HG03159 (cell line): Measurements from ENCODE around the gene MPP3.

ENCODE experiments used
- ATAC-seq: cut with Tn5 transposase; IDR thresholded peaks from one replicate; pipeline ENCODE4 v1.9.1; 2021; ENCODE audit warnings: mild to moderate bottlenecking, moderate library complexity; ENCODE audit not compliant: unreplicated experiment

MPP3 gene

DNA sequence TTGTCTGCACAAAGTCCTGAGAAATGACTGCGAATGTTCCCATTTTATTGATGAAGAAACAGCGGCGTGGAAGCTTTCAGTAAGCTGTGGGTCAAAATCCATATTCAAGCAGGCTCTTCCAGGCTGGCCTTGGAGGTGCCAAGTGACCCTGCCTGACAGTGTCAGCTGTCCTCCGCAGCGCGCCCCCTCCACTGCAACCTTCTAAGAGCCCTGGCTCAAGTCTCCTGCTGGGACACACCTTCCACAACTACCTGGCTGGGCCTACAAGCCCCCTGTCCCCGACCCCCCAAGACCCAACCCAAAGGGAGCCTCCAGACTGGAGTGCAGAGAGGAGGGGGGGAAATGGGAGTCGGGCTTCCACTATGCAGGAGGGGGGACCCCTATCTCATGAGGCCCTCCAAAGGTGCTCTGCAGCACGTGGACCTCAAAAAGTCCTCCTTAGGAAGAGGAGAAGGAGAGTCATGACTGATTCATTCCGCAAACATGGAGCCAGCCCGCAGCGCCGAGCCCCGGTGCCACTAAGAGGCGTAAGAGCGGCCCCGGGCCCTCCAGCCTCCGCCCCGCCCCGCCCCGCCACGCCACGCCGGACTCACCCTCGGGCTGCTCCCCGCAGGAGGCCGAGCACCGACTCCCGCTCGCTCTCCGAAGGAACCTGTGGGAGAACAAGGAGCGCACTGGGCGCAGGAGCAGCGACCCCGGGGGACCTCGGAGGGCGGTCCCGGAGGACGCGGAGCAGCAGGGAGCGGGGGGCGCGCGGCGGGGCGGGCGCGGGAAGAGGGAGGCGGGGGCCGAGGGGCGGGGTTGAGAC, 574 bp downstream of the MPP3 start:
- no peak for ATAC-seq

- ATAC-seq = no peak
These were observed 1.3 kb downstream of the MPP3 start for GRCh38 chr17:43831633-43832032.

- no peak for ATAC-seq
These were observed 2.3 kb downstream of the MPP3 start for GRCh38 chr17:43830510-43831140.

DNA sequence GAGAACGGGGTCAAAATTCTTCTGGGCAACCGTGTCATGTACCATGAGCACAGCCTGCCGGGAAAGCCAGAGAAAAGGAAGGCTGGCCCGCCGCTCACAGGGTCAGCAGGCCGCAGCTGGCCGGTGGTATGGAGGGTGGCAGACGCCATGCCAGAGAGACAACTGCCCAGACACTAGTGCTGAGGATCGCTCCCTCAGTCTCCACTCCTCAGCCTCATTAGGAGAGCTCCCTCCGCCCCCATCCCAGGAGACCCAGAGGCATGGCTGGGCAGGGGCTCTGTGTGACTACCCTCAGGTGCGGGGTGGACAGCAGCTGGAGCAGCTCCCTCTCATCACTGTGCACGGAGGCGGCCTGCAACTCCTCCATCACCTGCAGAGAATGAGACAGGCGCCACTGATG, 3.2 kb downstream of the MPP3 start:
- ATAC-seq = no peak

- ATAC-seq = no peak
These were observed 5.3 kb downstream of the MPP3 start for GRCh38 chr17:43827596-43827995.

- no peak for ATAC-seq
These were observed 6.7 kb downstream of the MPP3 start for GRCh38 chr17:43826206-43826605.

GRCh38 chr17:43825567-43825966, 7.4 kb downstream of the MPP3 start:
- no peak for ATAC-seq

DNA sequence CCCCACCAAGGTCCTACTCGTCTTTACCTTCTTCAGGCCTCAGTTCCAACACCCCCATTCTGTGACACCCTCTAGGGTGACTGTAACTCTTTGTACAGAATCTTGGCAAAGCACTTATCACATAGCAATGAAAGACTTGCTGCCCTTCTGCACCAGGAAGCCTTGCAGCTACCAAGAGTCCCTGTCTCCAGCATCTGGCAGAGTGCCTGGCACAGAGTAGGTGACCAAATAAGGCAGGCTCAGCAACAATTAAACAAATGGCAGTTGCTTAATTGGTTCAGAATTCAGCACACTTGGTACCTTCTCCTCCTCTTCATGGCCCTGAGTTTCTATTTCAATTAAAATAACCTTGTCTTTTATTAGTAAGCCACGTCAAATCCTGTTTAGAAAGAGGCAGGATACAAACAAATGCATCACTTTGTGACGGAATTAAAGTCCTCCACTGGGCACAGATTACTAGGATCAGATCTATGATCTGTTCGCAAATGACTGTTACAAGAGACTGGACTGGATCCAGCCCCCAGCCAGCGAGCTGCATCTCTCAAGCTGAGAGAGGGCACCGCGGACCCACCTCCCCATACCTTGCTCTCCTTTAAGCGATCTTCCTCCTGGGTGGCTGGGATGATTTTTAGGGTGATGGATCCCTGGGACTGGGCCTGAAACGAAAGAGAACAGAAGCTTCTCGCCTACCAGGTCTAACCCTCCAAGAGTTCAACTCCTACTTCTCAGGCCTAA, 9.4 kb downstream of the MPP3 start:
- ATAC-seq = no peak

- no peak for ATAC-seq
These were observed 10.3 kb downstream of the MPP3 start for GRCh38 chr17:43822570-43823190.

- no peak for ATAC-seq
These were observed 12.2 kb downstream of the MPP3 start for GRCh38 chr17:43820759-43821158.

DNA sequence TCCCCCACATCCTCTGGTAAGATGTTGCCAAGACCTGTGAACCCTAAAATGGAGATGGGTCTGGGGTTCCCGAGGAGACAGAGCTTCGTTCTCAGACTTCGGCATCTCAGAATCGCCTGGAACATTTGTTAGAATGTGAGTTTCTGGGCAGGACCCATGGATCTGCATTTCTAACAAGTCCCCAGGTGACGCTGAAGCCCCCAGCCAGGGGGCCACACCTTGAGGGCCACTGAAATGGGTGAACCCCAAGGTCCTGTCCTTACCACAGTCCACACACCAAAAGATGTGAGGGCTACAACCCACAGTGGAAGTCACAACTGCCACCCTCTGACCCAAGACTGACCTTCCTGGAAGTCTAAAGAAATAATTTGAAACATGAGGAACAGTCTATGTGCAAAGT, 14.0 kb downstream of the MPP3 start:
- ATAC-seq = no peak

GRCh38 chr17:43817826-43818225, 15.1 kb downstream of the MPP3 start:
- no peak for ATAC-seq

- no peak for ATAC-seq
These were observed 16.3 kb downstream of the MPP3 start for GRCh38 chr17:43816336-43817320.

- ATAC-seq = no peak
These were observed 18.2 kb downstream of the MPP3 start for GRCh38 chr17:43814714-43815113.

GRCh38 chr17:43814026-43814425, 18.9 kb downstream of the MPP3 start:
- no peak for ATAC-seq

- ATAC-seq = no peak
These were observed 19.6 kb downstream of the MPP3 start for GRCh38 chr17:43813386-43813785.

- ATAC-seq = no peak
These were observed 20.3 kb downstream of the MPP3 start for GRCh38 chr17:43812396-43813265.

- ATAC-seq = no peak
These were observed 22.1 kb downstream of the MPP3 start for GRCh38 chr17:43810823-43811222.

DNA sequence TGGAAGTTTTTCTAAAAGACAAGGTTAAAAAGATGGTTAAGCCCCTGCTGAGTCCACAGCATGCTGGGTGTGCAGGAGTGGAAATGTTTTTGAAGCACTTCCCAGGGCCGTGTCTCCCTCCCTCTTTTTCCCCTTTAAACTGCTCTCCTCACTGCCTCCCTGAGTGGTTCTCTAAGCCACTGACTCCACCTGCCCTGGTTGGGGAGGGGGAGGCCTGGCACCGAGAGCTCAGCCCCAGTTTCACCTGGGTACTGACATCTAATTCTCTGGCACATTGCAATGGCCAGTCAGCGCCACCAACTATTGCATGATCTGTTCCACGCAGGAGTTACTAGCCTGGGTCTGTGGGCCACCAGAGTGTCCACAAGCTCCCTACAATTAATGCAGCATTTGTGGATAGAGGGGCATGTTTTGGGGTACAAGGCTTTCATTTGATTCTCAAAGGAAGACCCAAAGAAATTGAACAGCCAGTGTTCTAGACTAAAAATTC, 22.7 kb downstream of the MPP3 start:
- no peak for ATAC-seq
